Large intestine (tissue), 12 donors: ENCODE data around the gene TRAM1L1. TPM values are rescaled to one million over a fixed set of nuclear protein-coding genes. Genes with fewer than 3 reads are reported as not detected.

ENCODE experiments used
- DNase-seq, 2 donors: peaks; one replicate each; pipeline versions ENCODE4 v3.0.0 to v3.0.0-alpha.2; 2013
- H3K27ac ChIP-seq: one replicate; pipeline ENCODE4 v1.5.1; 2013; ENCODE audit warnings: low read length
- H3K27me3 ChIP-seq: 2 replicates; pipeline ENCODE4 v1.6.1; 2013; ENCODE audit warnings: low read length; ENCODE audit not compliant: control insufficient read depth, insufficient read depth
- H3K36me3 ChIP-seq: 2 replicates; pipeline ENCODE4 v1.6.1; 2013; ENCODE audit warnings: low read length; ENCODE audit not compliant: control insufficient read depth, insufficient read depth
- H3K4me1 ChIP-seq: one replicate; pipeline ENCODE4 v1.6.1; 2013; ENCODE audit warnings: low read length; ENCODE audit not compliant: control insufficient read depth, insufficient read depth
- H3K4me3 ChIP-seq: one replicate; pipeline ENCODE4 v1.5.1; 2013; ENCODE audit warnings: low read length
- H3K9me3 ChIP-seq: one replicate; pipeline ENCODE4 v1.6.1; 2013; ENCODE audit warnings: mild to moderate bottlenecking, low read depth, low read length, moderate library complexity; ENCODE audit not compliant: control insufficient read depth
- WGBS: methylation state at CpG from one replicate; pipeline ENCODE4 v1.1.5; 2013; ENCODE audit warnings: low lambda C conversion rate; ENCODE audit not compliant: insufficient coverage; 5-methylcytosine and 5-hydroxymethylcytosine counted together
- long read RNA-seq, 11 donors: transcript quantifications; one replicate each; lab custom pipeline, GENCODE V29; 2026
- polyA plus RNA-seq: library from polyadenylated mRNA; unstranded; fragments of 120-200 nt; gene quantifications from one replicate; pipeline ENCODE4 v1.2.1, GENCODE V29; 2013

Gene TRAM1L1
- 2.8 TPM for polyA plus RNA-seq
- long read RNA-seq, donor 1, partial matches to known transcripts = 0 of 1 reads
- long read RNA-seq, donor 1, other reads (novel, unspliced or antisense) = 0 of 1 reads
- long read RNA-seq, donor 2, partial matches to known transcripts = 0 of 3 reads
- long read RNA-seq, donor 2, other reads (novel, unspliced or antisense) = 0 of 3 reads
- long read RNA-seq, donor 3, partial matches to known transcripts = 0 of 1 reads
- long read RNA-seq, donor 3, other reads (novel, unspliced or antisense) = 0 of 1 reads
- long read RNA-seq, donor 4, partial matches to known transcripts = 0 of 1 reads
- long read RNA-seq, donor 4, other reads (novel, unspliced or antisense) = 0 of 1 reads
- long read RNA-seq, donor 5, partial matches to known transcripts = 0 of 2 reads
- long read RNA-seq, donor 5, other reads (novel, unspliced or antisense) = 0 of 2 reads
- long read RNA-seq, donor 6, partial matches to known transcripts = 0 of 3 reads
- long read RNA-seq, donor 6, other reads (novel, unspliced or antisense) = 0 of 3 reads
- long read RNA-seq, donor 7, partial matches to known transcripts = 0 of 4 reads
- long read RNA-seq, donor 7, other reads (novel, unspliced or antisense) = 0 of 4 reads
- long read RNA-seq, donor 8, partial matches to known transcripts = 0 of 3 reads
- long read RNA-seq, donor 8, other reads (novel, unspliced or antisense) = 0 of 3 reads
- long read RNA-seq, donor 9, partial matches to known transcripts = 0 of 1 reads
- long read RNA-seq, donor 9, other reads (novel, unspliced or antisense) = 0 of 1 reads
- long read RNA-seq, donor 10, transcript TRAM1L1-201 (1 exons, 2,023 nt) = major isoform, 8 of 8 reads
- long read RNA-seq, donor 10, partial matches to known transcripts = 0 of 8 reads
- long read RNA-seq, donor 10, other reads (novel, unspliced or antisense) = 0 of 8 reads
- long read RNA-seq, donor 11, partial matches to known transcripts = 0 of 1 reads
- long read RNA-seq, donor 11, other reads (novel, unspliced or antisense) = 0 of 1 reads

DNA sequence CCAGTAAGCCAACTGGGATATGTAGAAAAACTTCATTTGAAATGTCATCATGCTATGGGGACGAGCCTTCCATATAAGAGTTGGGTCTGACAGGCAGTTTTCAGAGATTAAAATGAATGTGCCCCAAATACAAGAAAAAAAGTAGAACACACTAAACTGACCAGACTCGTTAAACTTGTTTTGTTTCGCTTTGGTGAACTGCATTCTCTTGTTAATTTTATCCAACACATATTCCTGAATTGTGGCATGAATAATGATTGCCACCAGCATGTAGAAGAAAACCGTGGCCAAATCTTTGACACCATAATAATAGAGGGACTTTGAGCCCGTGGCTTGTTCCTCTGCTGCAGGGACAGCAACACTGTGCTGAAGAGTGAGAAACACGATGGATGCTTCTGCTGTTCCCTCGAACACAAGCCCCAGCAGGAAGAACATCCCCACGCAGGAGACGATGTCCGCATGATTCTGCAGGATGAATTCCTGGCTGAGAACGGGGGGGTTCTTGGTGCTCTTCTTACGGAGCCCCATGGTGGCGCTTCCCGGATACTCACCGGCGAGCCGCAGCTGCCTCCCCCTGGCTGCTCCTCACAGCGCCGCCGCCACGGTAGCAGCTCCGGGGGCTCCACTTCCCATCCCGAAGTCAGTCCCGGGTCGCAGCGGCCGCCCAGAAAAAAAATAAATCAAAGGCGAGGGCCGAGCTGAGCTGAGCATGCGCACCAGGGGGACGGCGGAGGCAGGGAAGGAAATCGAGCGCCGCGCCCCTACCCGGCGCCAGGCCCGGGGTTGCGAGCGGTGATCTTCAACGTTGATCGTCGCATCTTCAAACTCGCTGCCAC is at the start of gene TRAM1L1:
Gene TRAM1L1, minus strand, starts transcription at position 711 of the 836 bp plus-strand sequence. Its CDS starts 183 bp downstream, at position 528.
- no peaks in the 10 kb centered on the region for H3K36me3 ChIP-seq

DNA sequence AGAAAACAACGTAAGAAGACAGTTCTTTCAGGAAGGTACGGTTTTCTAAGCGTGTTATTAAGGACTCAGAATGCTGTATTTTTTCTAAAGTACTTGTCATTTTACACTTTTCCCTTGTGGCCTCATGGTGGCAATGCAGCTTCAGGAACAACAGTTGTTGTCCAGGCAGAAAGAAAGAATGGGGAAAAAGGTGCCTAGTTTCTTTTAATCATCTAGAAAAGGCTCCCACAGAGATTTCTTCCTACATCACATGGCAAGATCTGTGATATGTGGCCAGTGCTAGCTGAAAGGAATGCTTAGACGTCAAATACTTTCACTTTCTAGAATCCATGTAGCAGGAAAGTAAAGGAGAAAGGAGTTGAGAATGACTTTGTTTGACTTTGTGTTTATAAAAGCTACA is 49.0 kb upstream of the TRAM1L1 start:
- Histone ChIP-seq H3K27ac (no peak overlapping the region), H3K9me3 (no peaks in the 10 kb centered on the region), H3K4me3 (no peak overlapping the region), H3K4me1 (no peaks in the 10 kb centered on the region), H3K36me3 (no peaks in the 10 kb centered on the region), H3K27me3 (no peaks in the 10 kb centered on the region)
- DNase-seq = no peak
- WGBS = 32% methylated on average over 4 of the region's 4 CpGs

More for the DNA sequence above, at the start of gene TRAM1L1:
- Histone ChIP-seq H3K4me1 (no peaks in the 10 kb centered on the region), H3K4me3 (peak within 1 kb of the TSS; percentile 58), H3K9me3 (no peaks in the 10 kb centered on the region), H3K27ac (peak within 1 kb of the TSS; percentile 20), H3K27me3 (no peaks in the 10 kb centered on the region)
- DNase-seq = peak; percentile 56 to 62
- 67% methylated on average over 1 of the region's 45 CpGs for WGBS

- Histone ChIP-seq H3K4me3 (no peak overlapping the region), H3K27me3 (no peaks in the 10 kb centered on the region)
- DNase-seq = no peak
Measured at GRCh38 chr4:117096886-117097285, 11.5 kb upstream of the TRAM1L1 start.

DNA sequence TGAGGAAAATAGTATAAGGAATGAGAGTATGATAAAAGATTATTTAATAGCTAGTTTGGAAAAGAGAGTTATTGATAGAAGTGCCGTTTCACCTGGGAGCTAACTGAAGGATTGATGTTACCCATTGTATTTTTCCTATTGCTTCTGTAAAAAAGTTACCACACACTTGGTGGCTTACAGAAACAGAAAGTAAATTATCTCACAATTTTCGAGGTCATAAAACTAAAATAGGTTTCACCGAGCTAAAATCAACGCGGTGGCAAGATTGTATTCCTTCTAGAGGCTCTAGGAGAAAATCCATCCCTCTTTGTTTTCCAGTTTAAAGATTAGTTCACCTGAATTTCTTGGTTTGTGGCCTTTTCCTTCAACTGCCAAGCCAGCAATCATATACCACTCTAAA is 11.1 kb upstream of the TRAM1L1 start:
- DNase-seq = no peak
- no peaks in the 10 kb centered on the region for H3K9me3 ChIP-seq
- no peak overlapping the region for H3K27ac ChIP-seq
- no peaks in the 10 kb centered on the region for H3K27me3 ChIP-seq
- no peaks in the 10 kb centered on the region for H3K4me1 ChIP-seq
- 76% methylated on average over 5 of the region's 5 CpGs for WGBS
- H3K36me3 ChIP-seq = no peaks in the 10 kb centered on the region
- no peak overlapping the region for H3K4me3 ChIP-seq

More at GRCh38 chr4:117096886-117097285, 11.5 kb upstream of the TRAM1L1 start:
- H3K36me3 ChIP-seq = no peaks in the 10 kb centered on the region
- H3K27ac ChIP-seq = no peak overlapping the region
- H3K4me1 ChIP-seq = no peaks in the 10 kb centered on the region
- H3K9me3 ChIP-seq = no peaks in the 10 kb centered on the region

- Histone ChIP-seq H3K4me3 (no peak overlapping the region), H3K9me3 (no peaks in the 10 kb centered on the region), H3K36me3 (no peaks in the 10 kb centered on the region), H3K27me3 (no peaks in the 10 kb centered on the region), H3K27ac (no peak overlapping the region), H3K4me1 (no peaks in the 10 kb centered on the region)
- DNase-seq = no peak
Measured at GRCh38 chr4:117093571-117093970, 8.2 kb upstream of the TRAM1L1 start.

- no peak overlapping the region for H3K4me3 ChIP-seq
- no peaks in the 10 kb centered on the region for H3K4me1 ChIP-seq
- no peaks in the 10 kb centered on the region for H3K36me3 ChIP-seq
- DNase-seq = no peak
- WGBS = 0% methylated on average over 1 of the region's 2 CpGs
- no peaks in the 10 kb centered on the region for H3K9me3 ChIP-seq
- H3K27ac ChIP-seq = no peak overlapping the region
- no peaks in the 10 kb centered on the region for H3K27me3 ChIP-seq
Measured at GRCh38 chr4:117077760-117078159, 7.6 kb downstream of the TRAM1L1 start.

DNA sequence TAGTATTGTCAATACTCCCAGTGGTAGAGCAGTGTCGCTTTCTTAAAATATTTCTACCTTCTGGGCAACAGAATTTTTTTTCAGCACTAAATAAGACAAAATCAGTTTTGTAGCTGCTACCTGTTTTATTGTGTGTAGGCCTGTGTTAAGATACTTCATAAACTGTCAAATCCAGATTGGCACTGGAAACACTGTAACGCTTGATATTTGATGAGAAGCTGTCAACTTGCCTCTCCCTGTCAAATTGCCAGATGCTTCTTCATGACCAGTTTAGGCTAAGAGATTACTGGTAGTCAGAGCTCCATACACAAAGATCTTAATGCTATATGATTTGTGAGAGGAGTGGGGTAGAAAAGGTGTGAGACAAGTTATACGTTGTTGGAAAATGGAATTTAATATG is 17.3 kb downstream of the TRAM1L1 start:
- Histone ChIP-seq H3K4me3 (no peak overlapping the region), H3K36me3 (no peaks in the 10 kb centered on the region), H3K9me3 (no peaks in the 10 kb centered on the region), H3K4me1 (no peaks in the 10 kb centered on the region), H3K27ac (no peak overlapping the region), H3K27me3 (no peaks in the 10 kb centered on the region)
- DNase-seq = no peak
- 83% methylated on average over 2 of the region's 3 CpGs for WGBS

DNA sequence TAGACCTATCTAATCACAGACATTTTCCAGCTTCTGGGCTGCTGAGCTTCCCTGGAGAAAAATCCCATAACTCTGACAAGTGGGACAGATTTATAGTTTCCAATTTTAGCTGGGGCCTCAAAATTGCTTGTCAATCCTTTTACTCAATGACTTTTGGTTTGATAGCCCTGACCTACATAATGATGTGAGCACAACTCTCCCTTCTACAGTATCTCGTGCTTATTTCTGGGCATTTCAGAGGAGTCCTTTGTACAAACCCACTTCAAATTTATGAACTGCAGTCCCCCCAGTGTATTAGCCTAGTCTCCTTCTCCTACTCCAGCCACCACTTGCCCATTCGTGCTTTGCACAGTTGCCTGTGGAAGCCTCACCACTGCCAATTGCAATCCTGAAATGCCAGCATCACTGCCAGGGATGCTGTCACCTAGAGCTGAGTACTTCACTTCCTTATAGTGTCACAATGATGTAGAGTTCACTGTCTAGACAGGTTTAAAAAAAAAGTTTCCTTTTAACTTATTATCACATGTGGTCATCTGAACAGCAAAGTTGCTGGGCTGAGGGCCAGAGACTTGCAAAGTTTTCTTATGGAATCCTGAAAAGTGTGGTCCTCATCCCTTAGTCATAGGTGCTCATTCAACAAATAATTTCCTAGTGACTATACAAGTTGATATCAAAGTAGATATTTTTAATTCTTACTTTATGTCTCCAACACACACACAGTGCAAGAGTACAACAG is 21.2 kb downstream of the TRAM1L1 start:
- Histone ChIP-seq H3K4me1 (no peaks in the 10 kb centered on the region), H3K4me3 (no peak overlapping the region), H3K27me3 (no peaks in the 10 kb centered on the region), H3K36me3 (no peaks in the 10 kb centered on the region), H3K9me3 (no peaks in the 10 kb centered on the region), H3K27ac (no peak overlapping the region)
- DNase-seq = no peak
- no CpG with 5 or more reads among the region's 2 CpGs for WGBS

DNA sequence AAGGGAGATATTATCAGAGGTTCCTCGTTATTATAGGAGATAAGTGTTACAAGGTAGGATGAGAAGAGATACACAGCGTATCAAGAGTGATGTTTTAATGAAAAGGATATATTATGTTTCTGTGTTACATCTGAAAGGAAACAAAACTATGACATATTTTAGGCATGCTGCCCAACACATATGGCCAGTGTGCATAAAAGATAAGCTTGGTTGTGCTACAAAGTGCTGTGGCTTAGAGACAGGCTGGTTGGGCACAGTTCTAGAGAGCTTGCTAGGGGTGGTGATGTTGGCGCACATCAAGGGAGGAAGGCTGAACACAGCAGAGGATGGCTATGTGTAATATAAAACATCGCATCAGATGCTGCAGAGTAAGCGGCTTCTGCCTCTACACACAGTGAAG is 42.4 kb downstream of the TRAM1L1 start:
- no peaks in the 10 kb centered on the region for H3K27me3 ChIP-seq
- H3K36me3 ChIP-seq = no peaks in the 10 kb centered on the region
- H3K9me3 ChIP-seq = peaks cover 3% of the 10 kb centered on the region
- H3K4me1 ChIP-seq = no peaks in the 10 kb centered on the region
- DNase-seq = no peak
- no peak overlapping the region for H3K4me3 ChIP-seq
- 60% methylated on average over 1 of the region's 5 CpGs for WGBS
- H3K27ac ChIP-seq = no peak overlapping the region
